Cerebellar nuclear complex (tissue), 1 donor: ENCODE data around the gene SMLR1.

ENCODE experiments used
- DNase-seq, 2 experiments: peaks; one replicate each; lab custom pipeline; 2025; lab: John Stamatoyannopoulos, UW

Gene SMLR1

DNA sequence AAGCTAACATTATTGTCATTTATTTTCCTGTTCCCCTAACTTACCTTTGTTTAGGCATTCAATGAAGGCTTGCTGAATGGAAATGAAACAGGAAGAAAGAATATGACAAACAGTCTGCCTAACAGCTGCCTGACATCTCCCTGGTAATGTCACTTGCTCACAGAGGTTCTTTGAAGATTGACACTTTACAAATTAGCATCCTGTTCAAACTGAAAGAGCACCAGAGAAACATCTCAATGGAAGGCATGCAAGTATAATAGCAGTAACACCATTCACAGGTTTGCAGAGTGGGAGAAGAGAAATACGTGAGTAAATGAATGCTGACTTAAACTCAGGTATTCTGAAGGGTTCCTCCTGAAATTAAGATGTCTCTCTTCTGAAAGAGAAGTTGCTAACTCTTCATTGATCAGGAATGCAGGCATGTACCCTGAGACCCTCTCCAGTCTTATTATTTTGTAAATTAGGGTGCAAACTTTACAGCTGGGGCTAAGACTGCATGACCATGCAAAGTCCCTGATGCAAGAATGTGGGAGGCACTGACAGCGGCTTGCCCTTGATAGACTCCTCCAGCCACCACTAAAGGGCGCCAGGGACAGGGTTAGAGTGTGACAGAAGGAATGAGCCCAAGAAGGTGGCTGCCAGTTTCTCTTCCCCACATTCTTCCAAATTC, 1.3 kb upstream of the SMLR1 start:
- no peak for DNase-seq

- DNase-seq: no peak
Observed at GRCh38 chr6:130826442-130827246, 562 bp upstream of the SMLR1 start.

- DNase-seq: no peak
Observed at GRCh38 chr6:130829333-130829910, 2.2 kb downstream of the SMLR1 start.

DNA sequence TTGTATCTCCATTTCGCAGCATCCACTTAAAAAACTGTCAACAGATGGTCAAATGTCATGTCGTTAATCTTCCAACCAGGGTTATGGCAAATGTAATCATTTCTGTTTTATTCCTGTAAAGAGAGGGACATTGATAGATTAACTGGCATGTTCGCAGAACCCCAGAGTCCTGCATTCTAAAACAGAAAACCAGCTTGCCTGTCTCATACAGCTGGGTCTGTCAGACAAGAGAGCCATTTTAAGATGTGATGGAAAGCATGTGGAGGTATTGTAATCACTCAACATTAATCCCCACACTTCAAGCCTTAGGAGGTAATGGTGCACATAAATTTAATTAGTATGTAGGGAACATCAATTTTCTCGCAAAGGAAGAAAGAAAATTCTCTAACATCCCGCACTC, 4.4 kb downstream of the SMLR1 start:
- no peak for DNase-seq

- no peak for DNase-seq
Observed at GRCh38 chr6:130833569-130833968, 6.4 kb downstream of the SMLR1 start.

DNA sequence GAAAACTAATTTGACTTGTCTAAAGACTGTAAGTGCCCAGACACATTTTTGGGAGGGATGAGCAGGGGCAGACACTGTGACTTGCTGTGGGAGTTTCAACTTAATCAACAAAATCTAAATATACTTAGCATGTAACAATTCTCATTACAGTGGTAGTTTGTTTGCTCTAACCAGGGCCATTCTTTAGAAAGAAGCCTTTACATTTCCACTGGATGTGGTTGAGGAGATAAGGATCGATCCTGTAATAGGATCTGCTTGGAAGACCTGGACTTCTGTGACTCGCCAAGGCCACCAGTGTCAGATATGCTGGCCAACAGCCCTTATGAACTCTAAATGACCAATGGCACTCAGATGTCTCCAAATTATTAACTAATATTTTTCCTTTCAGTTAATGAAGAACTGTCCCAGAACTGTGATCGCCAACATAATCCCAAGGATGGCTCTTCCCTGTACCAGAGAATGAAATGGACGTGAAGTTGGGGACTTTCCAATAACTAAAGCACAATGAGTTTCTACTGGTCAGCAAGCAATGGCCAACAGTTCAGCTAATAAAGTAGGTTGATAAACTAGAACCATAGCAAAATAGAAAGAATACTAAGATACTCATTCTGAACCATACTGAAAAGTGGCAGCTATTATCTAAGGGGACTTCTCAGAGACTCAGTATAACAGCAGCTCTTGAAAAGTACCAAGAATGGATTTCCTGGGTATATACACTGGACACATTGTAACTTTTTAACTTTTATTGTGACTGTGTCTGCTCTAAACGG, 7.5 kb downstream of the SMLR1 start:
- no peak for DNase-seq

- no peak for DNase-seq
Observed at GRCh38 chr6:130836055-130836640, 8.9 kb downstream of the SMLR1 start.

DNA sequence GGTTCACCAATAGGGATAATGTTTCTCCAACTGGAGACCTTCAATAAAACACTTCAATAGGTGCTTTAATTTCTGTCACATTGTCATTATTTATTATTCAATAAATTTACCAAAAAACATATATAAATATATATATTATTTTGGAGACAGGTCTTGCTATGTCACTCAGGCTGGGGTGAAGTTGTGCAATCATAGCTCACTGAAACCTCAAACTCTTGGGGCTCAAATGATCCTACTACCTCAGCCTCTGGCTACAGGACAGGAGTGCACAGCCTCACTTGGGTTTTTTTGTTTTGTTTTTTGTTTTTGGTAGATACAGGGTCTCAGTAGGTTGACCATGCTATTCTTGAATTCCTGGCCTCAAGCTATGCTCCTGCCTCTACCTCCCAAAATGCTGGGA, 9.9 kb downstream of the SMLR1 start:
- DNase-seq: no peak

DNA sequence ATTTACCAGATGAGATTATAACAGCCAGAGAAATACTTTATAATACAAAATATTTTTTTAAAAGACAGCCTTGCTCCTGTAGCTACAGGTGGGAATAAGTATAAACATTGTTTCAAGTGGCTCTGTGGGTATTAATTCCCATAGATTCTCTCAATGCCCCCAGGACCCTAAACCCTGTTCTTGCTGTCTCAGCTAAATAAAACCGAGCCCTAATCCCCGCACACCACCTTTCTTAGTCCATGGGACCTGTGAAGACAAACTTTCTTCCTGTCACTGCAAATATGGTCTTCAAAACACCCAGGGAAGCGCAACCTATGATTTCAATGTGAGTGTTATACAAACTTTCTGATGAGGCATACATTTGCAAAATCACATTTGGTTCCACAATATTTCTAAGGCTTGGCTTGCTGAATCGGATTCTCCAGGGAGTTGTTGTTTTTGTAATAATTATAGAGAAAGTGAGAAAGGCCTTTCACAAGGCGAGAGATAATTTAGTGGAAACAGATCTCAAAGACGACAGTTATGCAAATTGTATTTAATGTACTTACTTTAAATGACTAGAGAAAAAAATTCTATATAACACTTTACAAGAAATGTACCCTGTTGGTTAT, 11.1 kb downstream of the SMLR1 start:
- no peak for DNase-seq

DNA sequence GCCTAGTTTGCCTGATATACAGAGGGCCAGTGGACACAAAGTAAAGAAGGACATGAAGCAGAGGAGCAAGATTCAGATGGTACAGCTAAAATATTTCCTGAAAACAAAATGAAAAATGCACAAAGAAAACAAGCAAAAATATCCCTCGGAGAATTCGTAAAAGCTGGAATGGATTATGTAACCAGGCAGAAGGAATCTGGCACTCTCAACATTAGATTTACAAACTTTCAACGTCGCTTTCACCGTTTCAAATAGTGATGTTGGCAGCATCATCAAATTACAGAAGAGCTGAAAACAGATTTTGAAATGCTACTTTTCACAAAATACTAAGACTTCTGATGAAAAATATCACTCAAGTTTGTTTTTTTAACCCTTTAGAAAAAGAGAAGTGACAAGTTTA, 11.7 kb downstream of the SMLR1 start:
- no peak for DNase-seq

- DNase-seq: no peak
Observed at GRCh38 chr6:130839379-130839778, 12.2 kb downstream of the SMLR1 start.

DNA sequence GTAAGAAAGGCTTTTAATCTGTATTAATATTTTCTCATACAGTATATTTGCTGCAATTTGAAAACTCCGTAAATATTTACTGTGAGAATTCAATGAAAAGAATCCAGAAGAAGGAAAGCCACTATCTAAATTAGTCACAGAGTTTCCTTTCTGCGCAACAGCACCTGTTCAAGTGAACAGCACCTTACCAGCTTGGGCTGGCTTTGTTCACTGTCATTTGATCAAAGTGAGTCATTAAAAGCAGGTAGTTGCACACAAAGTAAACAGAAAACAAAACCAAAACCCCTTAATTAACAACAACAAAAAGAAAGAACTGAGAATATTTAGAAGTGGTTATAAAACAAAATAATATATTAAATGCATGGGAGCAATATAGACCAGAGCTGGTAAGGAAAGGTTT, 12.8 kb downstream of the SMLR1 start:
- no peak for DNase-seq

- no peak for DNase-seq
Observed at GRCh38 chr6:130841128-130841728, 14.0 kb downstream of the SMLR1 start.

GRCh38 chr6:130843575-130844320, 16.5 kb downstream of the SMLR1 start:
- no peak for DNase-seq

DNA sequence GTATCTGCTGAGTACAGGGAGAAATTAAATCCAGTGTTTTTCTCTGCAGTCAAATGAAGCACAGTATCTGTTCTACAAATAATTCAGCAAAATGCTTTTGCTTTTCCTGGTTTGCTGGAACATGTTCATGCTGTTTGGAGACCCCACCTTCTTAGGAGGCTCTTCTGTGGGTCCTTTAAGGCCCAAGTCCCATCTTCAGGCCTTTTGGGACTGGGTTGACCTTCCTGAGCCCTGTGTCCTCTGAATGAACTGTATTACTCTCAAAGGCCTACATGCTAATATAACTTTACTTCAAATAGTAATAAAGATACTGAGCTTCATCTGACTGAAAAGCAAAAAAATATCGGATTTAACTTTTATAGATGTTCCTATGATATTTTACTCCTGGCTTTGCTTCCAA, 19.3 kb downstream of the SMLR1 start:
- no peak for DNase-seq

- DNase-seq: no peak
Observed at GRCh38 chr6:130847001-130847910, 20.1 kb downstream of the SMLR1 start.

DNA sequence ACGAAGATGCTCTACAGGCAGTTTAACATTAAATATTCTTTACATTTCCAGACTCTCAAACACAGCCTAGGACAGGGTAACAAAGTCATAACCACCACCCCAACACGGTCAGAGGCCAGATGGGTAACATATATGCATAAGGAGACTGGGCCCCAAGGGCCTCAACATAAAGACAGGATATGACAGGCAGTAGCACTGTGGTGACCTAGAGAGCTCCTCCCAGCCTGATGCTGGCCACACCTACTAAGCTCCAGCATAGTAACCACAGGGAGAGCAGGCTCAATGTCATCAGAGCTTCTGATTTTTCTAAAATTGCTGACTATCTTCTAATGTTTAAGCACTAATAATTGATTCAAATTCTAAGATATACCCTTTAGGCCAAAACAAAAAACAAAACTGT, 21.7 kb downstream of the SMLR1 start:
- no peak for DNase-seq

DNA sequence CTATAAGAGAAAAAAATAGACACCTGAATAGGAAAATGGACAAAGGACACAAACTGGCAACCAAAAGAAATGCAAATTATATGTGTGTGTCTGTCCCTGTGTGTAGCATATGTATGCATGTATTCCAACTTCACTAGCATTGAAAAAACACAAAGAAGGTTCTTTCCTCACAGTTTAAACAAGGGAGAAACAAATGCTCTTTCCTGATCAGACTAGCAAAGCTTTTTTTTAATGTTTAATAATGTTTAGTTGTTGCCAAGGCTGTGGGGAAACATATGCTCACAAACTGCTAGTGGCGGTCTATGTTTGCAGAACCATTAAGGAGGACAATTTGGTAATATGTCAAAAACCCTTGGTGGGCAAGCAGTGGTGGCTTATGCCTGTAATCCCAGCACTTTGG, 22.4 kb downstream of the SMLR1 start:
- DNase-seq: no peak

GRCh38 chr6:130851026-130851425, 23.8 kb downstream of the SMLR1 start:
- no peak for DNase-seq
